Loucy (cell line): ENCODE measurements around the gene SOD2.

Experiments
- EZH2phosphoT487 ChIP-seq: fragments of 200-600 bp; IDR thresholded peaks from 2 replicates; pipeline ENCODE4 v1.6.1; 2018; ENCODE audit warnings: antibody characterized with exemption, mild to moderate bottlenecking, moderate library complexity, borderline replicate concordance
- TF ChIP-seq, protein P1 (sequence below): fragments of 200-600 bp; sonication (generic); conservative IDR thresholded peaks from 2 replicates; pipeline ENCODE4 v1.5.1; 2014; ENCODE audit warnings: mild to moderate bottlenecking, antibody characterized with exemption, low read length

DNA sequence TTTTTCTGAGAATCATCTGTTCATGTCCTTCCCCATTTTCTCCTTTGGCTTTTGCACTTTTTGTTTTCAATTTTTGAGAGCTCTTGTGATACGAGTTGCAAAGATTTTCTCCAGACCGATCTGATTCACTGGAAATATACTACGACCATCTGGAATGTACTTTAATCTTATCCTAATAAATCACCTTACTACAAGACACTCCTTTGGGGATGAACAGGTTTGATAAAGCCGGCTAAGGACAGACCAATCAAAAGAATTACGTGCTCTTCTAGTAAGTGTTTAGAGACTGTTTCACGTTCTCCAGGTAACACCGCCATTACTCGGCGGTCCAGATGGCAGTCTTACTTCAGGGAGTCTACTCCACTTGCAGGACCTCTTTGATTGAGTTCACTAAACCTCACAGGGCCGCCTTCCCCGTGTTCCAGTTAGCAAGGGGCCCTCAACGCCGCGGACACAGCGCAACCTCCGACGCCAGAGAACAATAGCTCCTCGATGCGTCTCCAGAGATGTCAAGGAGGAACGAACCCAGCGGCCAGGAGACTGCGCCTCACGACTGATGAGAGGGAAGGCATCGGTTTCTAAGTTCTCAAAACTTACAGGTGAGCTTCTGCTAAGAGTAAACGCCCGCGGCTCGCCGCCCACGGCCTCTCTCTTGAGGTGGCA is 33.3 kb upstream of the SOD2 start:
- TF ChIP-seq, protein P1, sequence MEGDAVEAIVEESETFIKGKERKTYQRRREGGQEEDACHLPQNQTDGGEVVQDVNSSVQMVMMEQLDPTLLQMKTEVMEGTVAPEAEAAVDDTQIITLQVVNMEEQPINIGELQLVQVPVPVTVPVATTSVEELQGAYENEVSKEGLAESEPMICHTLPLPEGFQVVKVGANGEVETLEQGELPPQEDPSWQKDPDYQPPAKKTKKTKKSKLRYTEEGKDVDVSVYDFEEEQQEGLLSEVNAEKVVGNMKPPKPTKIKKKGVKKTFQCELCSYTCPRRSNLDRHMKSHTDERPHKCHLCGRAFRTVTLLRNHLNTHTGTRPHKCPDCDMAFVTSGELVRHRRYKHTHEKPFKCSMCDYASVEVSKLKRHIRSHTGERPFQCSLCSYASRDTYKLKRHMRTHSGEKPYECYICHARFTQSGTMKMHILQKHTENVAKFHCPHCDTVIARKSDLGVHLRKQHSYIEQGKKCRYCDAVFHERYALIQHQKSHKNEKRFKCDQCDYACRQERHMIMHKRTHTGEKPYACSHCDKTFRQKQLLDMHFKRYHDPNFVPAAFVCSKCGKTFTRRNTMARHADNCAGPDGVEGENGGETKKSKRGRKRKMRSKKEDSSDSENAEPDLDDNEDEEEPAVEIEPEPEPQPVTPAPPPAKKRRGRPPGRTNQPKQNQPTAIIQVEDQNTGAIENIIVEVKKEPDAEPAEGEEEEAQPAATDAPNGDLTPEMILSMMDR, result no peak
- no peak for TF ChIP-seq EZH2phosphoT487
